GM21737 (cell line): ENCODE results near the gene TRIM52.
"Not testable (repeated sequence)": the region's sequence is repeated elsewhere in the genome, so short reads cannot be mapped to it uniquely, and the experiment has no call there.

Source experiments
- ATAC-seq: cut with Tn5 transposase; IDR thresholded peaks from one replicate; pipeline ENCODE4 v1.9.1; 2021; ENCODE audit warnings: mild to moderate bottlenecking, moderate library complexity; ENCODE audit not compliant: unreplicated experiment

The TRIM52 gene

DNA sequence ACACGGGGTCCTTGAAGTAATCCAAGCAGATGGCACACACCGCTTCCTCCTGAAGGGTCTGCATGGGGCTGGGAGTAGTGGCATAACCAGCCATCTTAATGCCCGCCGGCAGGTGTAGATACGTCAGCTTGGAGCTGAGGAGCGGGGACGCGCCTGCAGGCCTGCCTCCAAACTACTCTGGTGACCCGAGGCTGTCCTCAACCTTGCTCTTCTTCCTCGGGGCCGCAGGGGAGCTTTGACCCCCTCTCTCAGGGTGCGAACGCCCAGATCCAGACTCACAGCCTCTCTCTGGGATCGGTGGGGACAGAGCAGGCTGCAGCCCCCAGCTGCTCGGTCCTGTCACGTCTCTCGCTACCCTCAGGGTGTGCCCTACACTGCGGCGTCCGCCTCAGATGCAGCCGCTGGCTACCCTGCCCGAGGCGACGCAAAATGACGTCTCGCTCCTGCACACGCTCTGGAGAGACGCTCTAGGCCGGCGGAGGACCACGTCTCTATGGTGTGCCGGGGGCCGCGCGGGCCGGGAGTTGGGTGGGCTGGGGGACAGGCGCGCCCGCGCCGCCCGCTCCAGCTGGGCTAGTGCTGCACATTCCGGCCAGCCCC, at the start of gene TRIM52:
Gene TRIM52 (minus strand): TSS at position 424 of the 600 bp plus-strand sequence. CDS start 330 bp downstream, at position 94.
- peak; percentile 80 for ATAC-seq

DNA sequence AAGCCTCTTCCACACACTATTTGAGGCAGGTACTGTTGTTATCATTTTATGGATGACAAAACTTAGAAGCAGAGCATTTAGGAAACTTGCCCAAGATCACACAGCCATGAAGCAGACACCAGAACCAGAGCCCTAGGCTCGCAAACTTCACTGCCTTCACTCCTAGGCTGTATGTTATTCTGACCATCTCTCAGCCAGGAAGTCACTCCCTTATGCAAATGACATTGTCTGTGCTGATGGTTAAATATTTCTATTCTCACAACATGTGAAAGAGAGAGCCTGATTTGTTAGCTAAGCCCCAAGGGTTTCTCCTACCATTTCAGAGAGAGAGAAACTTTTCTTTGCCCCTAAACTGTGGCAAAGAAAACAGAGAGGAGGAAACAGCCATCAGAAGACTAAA, 26.4 kb upstream of the TRIM52 start:
- not testable (repeated sequence) for ATAC-seq

DNA sequence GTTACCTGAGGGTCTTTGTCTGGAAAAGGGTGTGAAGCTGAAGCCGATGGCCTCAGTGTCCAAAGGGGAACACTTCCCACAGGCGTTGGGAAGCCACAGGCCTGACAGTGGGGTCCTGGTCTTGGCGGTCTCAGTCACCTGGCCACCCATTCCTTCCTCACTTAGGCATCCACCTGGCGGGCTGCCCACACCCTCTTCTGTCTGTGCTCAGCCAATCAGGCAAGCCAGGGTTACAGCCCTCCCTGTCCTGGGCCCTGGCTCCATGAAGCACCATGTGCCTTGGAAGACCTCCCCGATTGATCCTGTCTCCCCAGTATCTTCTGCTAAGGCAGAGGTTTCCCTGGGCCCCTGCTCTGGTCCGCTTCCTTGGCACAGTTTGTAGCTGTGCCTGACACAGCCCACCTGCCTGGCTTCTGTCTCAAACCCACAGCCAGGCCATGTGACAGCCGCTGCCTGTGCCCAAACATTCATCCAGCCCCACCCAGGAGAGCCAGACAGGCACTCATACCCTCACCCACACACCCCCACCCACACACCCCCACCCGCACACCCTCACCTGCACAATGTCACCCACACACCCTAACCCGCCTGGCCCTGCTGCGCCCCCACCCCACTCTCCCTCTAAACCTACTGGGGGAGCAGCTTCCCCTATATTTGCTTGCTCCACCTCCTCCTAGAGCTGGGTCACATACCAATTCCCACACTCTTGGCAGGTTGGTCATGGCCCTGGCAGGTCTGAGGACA, 25.2 kb upstream of the TRIM52 start:
- not testable (repeated sequence) for ATAC-seq

DNA sequence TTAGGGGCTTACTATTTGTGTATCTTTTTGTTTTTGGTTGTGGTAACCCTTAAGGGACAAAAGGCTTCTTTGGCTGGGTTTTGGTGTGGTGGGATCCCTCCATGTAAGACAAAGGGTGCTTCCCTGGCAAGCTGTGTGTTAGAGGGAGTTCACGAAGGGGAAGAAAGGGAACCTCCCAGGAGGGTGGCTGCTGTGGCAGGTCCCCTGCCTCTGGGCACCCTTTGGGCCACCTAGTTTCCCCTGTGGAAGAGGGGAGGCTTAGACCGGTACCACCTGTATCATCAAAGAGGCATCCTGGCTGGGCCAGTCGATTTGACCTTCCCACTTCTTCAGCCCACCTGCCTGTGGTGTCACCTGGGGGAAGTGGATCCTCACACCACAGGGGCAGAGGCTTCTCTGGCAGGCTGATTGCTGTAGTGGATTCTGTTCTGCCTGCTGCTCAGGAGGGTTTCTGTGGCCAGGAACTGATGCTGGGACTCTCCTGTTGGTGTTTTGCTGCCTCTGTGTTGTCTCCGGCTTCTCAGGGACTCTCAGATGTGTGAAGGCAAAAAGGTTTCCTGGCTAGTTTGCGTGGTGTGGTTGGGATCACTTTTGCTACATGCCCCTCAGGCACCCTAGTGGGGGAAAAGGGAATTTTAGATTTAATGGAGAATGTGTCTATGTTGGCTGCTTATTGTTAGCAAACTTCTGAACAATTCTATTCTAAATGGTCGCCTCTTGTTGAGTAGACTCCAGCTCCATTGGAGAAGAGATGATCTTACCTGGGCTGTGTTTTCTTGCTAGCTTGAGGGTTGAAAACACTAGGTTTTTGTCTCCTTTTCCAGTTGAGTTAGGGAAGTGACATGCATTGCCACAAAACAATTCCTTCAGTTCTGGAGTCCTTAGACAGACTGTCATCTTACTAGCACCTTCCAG, 23.2 kb upstream of the TRIM52 start:
- not testable (repeated sequence) for ATAC-seq

DNA sequence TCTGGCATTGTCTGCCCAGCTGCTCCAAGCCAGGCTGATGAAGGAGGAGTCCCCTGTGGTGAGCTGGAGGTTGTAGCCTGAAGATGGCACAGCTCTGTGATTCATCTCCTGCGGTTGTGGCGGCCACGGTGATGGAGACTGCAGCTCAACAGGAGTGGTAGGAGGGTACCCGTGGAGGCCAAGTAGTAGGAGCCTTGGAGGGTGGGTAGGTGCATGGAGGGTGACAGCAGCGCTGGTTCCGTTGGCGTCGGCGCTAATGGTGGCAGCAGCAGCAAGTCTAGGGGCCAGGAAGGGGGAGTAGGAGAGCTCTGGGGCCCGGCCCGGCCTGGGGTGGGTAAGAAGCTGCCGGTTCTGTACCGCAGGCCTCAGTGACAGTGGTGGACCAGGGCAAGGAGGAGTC, 22.4 kb upstream of the TRIM52 start:
- ATAC-seq: no peak

DNA sequence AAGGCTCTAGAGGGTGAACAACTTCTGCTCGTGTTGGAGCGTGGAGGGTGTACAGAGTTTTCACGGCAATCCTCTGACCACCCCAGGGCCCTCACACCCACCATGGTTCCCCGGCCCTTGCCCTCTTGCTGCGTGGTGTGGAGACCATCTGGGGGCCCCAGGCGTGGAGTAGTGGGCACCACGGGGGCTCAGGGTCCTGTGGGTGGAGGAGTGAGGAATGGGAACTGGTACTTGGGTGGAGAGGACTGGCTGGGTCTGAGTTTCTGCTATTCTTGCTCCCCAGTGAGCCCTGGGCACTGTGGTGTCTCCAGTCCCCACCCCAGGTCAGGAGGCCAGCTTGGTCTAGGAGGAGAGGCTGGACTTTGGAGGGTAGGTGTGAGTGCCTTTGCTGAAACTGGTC, 21.9 kb upstream of the TRIM52 start:
- ATAC-seq: no peak

DNA sequence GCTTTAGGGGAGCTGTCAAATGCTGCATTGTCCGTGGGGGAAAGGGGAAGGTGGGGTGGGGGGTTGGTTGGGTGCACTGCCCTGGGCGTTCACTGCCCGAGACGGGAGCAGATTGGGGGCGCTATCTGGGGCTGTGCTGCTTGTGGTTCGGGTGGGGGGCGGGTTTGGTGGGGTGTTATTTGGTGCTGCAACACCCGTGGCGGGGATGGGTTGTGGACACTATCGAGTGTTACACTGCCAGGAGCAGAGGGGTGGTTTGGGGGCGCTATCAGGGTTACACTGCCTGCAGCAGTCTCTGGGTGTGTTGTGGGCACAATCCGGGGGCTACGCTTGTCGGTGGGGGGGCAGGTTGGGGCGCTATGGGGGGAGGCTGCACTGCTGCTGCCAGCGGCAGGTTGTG, 21.5 kb upstream of the TRIM52 start:
- not testable (repeated sequence) for ATAC-seq

DNA sequence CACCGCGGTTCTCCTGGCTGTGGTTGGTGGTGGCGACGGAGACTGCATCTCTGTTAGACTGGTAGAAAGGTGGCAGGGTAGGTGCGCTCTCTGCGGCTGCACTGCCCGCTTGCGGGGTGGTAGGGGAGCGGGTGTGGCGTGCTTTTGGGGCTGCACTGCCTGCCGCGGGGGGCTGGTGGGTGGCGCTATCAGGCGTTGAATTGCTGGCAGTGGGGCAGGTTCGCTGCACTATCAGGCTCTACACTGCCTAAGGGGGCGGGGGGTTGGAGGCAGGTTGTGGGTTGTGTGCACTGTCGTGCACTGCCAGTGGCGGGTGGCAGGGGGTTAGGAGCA, 21.0 kb upstream of the TRIM52 start:
- ATAC-seq: no peak

DNA sequence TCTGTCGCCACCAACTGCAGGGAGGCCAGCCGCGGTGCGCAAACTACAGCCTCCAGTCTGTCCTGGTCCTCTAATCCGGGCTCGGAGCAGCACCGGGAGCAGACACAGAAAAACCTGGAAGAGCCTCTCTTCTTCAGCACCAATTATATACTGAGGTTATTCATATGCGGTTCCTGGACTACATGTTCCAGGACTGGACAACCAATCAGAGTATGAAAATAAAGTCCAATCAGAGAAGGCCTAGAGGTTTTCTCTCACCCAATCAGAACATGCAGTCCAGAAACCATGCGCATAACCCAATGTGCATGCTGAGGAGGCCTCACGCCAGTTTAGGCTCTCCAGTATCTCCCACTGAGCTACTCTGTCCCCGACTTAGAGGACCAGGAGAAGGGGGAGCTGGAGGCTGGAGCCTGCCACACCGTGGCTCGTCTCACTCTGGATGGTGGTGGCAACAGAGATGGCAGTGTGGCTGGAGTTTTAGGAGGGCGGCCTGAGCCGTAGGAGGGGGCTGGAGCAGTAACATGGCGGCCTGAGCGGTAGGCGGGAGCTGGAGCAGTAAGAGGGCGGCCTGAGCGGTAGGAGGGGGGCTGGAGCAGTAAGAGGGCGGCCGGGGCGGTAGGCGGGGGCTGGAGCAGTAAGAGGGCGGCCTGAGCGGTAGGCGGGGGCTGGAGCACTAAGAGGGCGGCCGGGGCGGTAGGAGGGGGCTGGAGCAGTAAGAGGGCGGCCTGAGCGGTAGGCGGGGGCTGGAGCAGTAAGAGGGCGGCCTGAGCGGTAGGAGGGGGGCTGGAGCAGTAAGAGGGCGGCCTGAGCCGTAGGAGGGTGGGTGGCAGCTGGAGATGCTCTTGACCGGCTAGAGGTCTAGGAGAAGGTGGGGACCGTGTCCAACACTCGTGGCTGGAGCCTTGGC, 20.4 kb upstream of the TRIM52 start:
- no peak for ATAC-seq

DNA sequence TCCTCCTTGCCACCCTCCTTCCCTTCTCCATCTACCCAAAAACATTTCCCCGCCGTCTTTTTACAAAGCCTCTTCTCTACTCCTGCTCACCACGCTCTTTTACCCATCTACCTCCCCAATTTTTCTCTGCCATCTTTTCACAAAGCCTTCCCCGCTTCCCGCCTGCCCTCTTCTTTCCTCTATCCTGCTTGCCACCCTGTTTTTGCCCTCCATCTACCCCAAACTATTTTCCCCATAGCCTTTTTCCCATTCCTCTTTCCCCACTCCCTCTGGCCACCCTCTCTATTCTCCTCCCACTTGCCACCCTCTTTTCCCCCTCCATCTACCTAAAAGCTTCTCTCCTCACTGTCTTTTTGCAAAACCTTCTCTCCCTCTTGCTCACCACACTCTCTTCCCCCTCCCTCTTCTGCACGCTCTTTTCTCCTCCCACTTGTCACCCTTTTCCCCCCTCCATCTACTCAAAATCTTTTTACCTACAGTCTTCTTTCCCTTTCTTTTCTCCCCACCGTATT, 19.4 kb upstream of the TRIM52 start:
- no peak for ATAC-seq

DNA sequence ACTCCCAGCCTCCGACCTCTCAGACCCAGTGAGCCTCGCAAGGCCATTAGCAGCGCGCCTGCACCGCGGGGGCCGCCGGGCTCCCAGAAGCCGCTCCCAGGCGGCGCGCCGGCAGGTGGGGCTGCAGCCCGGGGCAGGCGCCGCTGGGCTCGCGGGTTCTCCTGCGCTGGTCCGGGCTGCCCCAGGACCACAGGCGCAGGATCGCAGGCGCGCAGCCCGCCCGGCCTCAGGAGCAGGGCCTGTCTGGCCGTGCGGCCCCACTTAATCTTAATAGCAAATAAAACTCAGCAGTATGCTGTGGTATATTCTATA, 12.4 kb upstream of the TRIM52 start:
- ATAC-seq: not testable (repeated sequence)

DNA sequence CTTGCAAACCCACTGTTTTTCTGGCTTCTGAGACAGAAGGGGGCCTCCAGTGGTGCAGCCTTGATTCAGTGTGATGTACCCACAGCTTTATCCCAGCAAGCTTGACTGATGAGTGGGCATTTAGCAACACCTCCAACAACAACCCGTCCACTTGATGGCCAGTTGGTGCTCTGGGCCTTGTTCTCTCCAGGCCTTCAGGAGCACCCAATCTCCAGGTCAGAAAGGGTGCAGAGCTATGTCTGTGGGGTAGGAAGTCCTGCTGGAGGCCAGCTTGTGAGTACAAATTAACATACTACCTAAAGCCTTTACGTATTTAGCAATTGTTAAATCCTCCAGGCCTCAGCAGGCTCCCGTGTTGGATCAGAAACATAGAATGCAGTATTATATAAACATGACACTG, 10.1 kb upstream of the TRIM52 start:
- no peak for ATAC-seq

DNA sequence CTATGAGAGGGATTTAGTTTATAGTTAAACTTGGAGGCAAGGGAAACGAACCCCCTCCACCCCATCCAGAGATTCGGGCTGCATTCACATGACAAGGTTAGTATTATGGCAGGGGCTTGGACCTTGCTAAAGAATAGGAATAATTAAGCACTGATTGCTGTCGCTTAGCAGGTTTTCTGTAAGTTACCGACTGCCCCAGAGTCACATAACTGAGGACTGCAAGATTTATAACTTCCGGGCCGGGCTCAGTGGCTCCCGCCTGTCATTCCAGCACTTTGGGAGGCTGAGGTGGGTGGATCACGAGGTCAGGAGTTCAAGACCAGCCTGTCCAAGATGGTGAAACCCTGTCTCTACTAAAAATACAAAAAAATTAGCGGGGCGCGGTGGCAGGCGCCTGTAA, 7.0 kb upstream of the TRIM52 start:
- ATAC-seq: not testable (repeated sequence)

DNA sequence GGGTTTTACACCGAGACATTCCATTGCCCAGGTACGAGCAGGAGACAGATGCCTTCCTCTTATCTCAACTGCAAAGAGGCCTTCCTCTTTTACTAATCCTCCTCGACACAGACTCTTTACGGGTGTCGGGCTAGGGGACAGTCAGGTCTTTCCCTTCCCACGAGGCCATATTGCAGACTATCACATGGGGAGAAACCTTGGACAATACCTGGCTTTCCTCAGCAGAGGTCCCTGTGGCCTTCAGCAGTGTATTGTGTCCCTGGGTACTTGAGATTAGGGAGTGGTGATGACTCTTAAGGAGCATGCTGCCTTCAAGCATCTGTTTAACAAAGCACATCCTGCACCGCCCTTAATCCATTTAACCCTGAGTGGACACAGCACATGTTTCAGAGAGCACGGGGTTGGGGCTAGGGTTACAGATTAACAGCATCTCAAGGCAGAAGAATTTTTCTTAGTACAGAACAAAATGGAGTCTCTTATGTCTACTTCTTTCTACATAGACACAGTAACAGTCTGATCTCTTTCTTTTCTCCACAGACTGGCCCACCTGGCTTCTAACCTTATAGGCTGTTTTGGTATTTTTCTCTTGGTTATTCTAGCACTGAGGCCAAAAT, 6.5 kb upstream of the TRIM52 start:
- not testable (repeated sequence) for ATAC-seq

DNA sequence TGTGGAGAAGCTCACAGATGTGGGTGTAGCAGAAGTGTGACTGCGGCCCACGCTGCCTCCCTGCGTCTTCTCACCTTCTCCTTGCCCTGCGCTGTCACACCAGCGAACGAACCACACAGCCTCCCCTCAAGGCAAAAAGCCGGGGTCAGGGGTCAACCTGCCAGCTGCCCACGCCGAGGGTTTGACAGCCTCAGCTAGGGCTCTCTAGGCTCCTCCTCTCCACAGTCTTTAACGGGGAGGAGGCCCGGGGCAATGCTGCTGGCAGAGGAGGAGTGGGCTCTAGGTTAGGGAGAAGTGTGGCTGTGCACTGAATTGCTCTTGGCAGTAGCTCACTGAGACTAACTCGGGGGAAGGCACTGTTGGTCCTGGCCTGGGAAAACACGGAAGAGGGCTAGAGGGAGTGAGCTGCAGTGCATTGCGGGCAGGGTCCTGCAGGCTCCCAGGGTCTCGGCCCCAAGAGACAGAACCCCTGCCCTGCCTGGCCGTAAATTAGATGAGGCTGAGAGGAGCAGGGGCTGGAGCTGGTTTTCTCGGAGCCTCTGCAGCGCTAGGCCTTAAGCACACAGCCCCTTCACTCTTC, 4.2 kb upstream of the TRIM52 start:
- no peak for ATAC-seq

DNA sequence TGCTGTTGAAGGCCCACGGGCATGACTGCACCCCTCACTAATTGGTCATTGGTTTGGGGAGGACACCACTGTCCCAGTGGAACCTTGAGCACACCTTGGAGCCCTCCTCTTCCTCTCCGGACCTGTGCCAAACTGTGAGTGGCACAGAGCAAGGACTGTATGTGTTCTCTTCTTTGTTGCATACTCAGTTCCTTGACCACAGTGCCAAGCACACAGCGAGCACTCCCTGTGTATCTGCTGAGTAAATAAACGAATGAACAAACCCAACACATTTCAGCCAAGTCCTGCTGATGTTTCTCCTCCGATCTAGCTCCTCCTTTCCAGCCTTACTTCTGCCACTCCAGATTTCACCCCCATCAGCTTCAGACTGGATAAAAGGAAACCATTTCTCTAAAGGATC, 2.7 kb upstream of the TRIM52 start:
- no peak for ATAC-seq

DNA sequence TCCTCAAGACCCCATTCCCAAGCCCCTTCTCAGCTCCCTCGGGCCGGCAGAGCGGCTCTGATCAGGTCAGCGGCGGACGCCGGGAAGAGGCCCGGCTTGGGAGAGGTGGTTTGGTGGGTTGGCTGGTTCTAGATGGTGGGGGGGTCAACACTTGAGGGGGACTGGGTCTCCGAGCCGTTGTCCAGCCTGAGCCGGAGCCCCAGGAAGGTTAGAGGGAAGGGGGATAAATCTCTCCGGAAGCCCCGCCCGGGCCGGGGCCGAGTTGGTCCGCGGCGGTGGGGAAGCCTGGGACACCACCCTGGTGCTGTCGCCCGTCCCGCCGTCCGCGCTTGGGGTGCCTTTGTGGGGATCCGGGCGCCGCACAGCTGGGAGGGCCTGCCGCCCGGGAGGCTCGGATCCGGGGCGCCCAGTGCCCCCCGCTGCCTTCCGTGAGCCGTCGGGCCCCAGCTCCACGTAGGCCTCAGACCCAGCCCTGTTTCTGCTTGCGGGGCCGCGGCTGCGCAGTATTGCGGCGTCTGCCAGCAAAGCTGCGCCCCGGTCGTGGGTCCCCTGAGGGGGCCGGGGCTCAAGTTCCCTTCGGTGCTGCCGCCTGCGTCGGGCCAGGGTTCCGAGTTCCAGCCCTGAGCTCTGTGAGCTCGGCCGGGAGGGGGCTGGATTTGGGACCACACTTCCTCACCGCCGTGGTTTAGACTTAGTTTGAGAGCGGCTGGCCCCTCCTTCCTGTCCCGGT, 542 bp upstream of the TRIM52 start:
- peak; percentile 48 for ATAC-seq

DNA sequence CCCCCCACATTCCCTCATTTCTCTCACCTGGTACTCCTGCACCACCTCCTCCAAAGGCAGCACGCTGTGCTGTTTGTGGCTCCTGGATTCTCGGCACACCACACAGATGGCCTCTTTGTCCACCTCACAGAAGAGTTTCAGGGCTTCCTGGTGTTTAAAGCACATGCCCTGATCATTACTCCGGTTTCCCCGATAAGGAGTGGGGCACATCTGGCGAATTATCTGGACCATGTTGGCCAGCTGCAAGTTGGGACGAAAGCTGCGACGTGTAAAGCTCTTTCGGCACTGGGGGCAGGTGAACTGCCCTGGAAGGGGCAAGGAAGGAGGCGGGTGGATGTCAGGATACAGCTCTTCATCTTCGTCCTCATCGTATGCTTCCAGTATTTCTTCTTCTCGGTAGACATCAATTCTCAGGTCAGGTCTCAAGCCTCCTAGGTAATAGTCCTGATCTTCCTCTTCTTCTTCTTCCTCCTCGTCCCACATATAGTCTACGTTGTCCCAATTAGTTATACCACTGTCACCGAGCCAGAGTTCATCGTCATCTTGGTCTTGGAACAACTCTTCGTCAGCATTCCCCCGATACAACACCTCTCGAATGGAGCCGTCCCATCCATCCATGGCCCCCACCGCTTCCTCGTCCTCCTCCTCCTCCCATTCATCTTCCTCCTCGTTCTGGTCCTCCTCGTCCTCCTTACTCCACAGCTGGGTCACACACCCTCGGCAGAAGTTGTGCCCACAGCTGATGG, 796 bp downstream of the TRIM52 start:
- no peak for ATAC-seq
